HG03558 (cell line): ENCODE measurements around the gene BRINP3.
"Not testable (repeated sequence)": the region's sequence is repeated elsewhere in the genome, so short reads cannot be mapped to it uniquely, and the experiment has no call there.

Experiments used
- ATAC-seq: cut with Tn5 transposase; IDR thresholded peaks from one replicate; pipeline ENCODE4 v1.9.1; 2021; ENCODE audit warnings: moderate number of reproducible peaks; ENCODE audit not compliant: unreplicated experiment; ENCODE audit errors: extremely low read depth

BRINP3 gene

GRCh38 chr1:190477762-190478148 lies at the start of gene BRINP3:
TSS of gene BRINP3 (minus strand) at chr1:190477864.
- no peak for ATAC-seq

GRCh38 chr1:190511554-190511953 lies 33.9 kb upstream of the BRINP3 start:
- ATAC-seq: no peak

GRCh38 chr1:190507357-190507756 lies 29.7 kb upstream of the BRINP3 start:
- ATAC-seq: no peak

DNA sequence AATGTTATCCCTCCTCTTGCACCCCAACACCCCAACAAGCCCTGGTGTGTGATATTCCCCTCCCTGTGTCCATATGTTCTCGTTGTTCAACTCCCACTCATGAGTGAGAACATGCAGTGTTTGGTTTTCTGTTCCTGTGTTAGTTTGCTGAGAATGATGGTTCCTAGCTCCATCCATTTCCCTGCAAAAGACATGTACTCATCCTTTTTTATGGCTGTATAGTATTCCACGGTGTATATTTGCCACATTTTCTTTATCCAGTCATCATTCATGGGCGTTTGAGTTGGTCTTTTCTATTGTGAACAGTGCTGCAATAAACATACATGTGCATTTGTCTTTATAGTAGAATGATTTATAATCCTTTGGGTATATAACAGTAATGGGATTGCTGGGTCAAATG lies 26.9 kb upstream of the BRINP3 start:
- ATAC-seq: not testable (repeated sequence)

DNA sequence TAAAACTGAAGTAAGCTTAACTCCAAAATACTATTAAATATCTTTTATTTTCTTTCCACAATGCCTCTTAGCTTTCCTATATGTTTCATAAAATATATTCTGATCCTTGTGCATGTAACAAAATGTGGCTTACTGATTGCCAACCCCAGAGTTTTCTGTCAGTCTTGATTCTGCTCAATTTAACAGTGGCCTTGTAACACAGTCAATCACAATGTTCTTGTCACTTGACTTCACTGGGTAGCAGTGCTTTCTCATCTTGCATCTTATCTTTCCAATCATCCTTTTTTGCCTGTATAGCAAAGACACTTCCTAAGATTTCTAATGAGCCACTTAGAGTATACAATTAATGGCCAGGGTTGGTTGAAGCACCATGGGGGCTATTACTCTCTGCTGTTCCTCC lies 19.9 kb upstream of the BRINP3 start:
- ATAC-seq: no peak

DNA sequence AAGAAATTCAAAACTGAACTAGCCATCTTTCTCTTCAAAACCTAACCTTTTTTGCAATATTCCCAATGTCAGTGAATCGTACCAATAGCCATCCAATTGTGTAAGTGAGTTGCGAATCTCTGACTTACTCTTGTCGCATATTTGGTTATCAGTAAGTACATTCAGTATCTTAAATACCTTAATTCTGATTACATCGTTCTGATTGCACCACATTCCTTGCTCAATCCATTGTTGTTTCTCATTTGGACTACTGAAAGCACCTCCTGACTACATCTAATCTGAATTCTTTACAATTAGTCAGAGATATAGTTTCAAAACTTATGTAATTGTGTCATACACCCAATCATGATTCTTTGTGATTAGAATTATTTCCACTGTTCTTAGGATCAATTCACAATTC lies 16.8 kb upstream of the BRINP3 start:
- no peak for ATAC-seq

GRCh38 chr1:190491404-190491803 lies 13.7 kb upstream of the BRINP3 start:
- no peak for ATAC-seq

DNA sequence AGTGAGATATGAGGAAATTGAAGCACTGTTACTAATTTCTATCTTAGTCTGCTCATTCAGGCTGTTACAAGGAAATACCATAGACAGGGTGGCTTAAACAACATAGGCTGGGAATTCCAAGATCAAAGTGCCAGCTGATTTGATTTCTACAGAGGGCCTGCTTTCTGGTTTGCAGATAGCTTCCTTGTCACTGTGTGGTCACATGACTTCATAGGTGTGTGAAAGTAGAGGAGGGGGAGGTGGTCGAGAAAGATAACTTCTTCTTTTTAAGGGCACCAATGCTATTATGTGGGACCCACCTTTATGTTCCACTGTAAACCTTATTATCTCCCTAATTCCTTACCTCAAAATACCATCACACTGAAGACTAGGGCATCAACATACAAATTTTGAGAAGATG lies 6.4 kb upstream of the BRINP3 start:
- ATAC-seq: no peak

GRCh38 chr1:190480231-190480630 lies 2.6 kb upstream of the BRINP3 start:
- ATAC-seq: no peak

DNA sequence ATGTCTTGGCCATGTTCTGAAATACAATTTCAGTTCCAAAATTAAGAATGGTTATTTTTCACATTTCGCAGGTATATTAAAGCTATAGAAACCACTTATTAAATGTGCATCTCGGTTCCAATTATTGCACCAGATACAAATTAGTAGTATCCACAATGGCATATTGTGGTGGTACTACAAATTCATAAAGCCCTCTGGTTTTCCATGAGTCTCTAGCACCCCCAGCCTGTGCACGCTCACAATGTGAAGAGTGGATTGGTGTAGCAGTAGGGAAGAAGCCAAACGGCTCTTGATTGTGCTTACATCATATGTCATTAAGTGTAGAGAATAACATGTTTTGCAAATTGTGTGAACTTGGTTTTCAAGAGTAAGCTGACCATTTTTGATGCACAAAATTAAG lies 1.9 kb upstream of the BRINP3 start:
- ATAC-seq: no peak

- ATAC-seq: no peak
These were observed 1.4 kb upstream of the BRINP3 start for GRCh38 chr1:190479050-190479397.

- no peak for ATAC-seq
These were observed 735 bp upstream of the BRINP3 start for GRCh38 chr1:190478149-190479049.

DNA sequence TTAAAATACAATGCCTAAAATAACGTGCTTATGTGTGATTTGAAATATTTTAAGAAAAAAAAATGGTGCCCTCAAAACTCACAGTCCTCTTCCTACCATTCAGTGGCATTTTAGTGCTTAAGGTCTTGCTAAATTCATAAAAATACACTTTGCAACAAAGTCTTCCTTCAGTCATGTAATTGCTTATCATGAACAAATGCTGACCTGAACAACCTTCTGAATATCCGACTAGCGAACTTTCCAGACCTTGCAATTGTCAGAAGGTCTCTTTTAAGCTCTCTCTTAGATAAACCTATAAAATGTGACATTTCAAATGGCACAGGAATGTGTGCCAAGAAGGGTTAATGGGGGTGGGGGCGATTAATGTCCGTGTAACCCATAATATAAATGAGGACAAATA lies 858 bp downstream of the BRINP3 start:
- ATAC-seq: no peak

DNA sequence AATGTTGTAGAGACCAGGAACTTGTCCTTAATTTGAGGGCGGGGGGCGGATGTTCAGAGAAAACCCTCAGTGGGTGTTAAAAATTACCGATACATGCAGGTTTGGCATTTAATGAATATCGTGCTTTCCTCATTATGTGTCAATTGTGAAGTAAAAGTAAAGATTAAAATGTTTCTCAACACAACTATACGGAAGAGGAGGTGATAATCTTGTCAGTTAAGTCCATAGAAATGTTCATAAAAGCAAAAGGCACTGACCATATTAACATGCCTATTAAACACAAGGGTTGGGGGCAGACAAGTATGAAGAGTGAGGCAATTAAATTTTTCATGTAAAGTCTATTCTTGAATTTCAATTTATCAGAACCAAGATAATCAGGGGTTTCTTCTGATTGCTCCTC lies 1.3 kb downstream of the BRINP3 start:
- ATAC-seq: no peak

DNA sequence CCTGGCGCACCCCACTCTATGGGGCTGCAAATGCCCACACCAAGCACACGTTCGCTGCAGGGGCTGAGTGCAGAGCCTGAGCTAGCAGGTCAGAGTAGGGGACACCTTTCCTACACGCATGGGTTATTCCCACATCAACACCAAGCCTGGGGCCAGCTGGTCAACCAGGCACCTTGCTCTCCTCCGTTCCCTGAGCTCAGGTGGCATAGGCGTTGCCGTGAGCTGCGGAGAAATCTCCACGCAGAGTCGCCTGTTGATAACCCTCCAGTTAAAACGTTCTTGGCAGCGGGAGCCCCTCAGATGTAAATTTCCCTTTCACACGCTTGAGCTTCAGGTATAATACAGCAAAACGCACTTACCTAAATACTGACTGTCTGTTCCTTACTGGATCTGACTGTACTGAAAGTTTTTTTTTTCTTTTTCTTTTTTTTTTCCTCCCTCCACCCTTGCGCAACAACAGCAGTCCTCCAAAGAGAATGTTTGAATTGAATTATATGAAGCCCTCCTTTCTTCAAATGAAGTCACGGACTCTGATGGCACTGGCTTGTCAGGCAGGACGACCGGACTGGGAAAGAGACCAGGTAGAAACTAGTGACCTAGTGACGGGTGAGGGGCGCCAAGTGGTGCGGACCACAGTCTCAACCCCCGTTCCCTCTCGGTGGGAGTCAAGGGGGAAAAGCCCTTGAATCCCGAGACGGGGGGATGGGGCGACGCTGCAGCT lies 2.1 kb downstream of the BRINP3 start:
- ATAC-seq: no peak

DNA sequence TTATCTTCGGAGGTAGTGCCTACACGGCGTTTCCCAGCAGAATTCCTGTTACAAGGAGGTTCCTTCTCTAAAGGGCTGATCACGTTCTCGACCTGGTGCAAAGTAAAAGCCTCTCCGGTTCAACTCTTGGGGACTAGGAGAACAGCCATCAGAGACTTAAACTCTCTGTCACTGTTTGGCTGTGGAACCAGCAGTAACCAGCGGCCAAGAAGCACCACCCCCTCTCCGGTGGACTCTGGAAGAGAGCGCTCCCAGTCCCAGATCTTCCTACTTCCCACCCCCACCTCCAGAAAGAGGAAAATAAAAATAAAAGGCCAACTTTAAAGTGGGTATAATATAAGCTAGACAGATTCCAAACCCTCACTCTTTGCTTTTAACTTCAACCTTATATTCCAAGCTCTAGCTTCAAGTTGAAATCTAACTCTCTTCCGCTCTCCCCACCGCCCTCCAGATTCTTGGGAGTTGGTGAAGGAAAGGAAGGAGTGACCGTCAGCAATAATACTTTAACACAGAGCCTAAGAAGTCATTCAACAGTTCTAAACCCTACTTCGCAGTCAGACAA lies 2.9 kb downstream of the BRINP3 start:
- ATAC-seq: no peak

- ATAC-seq: no peak
These were observed 3.7 kb downstream of the BRINP3 start for GRCh38 chr1:190474010-190474409.

DNA sequence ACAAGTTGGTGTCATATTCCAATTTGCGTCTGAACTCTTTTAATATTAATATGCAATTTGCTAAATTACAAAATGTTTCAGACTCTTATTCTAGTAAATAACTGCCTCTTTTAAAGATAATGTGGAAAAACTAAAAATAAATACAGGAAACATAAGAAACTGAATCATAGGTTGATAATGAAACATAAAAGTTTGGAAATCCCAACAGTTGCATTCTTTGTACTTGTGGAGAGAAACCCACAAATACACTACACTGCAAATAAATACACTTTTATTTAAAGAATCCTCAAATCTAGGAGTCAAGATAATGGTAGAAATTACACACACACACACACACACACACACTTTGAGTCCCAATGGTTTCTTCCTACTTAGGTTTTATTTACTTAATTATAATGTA lies 5.2 kb downstream of the BRINP3 start:
- no peak for ATAC-seq

DNA sequence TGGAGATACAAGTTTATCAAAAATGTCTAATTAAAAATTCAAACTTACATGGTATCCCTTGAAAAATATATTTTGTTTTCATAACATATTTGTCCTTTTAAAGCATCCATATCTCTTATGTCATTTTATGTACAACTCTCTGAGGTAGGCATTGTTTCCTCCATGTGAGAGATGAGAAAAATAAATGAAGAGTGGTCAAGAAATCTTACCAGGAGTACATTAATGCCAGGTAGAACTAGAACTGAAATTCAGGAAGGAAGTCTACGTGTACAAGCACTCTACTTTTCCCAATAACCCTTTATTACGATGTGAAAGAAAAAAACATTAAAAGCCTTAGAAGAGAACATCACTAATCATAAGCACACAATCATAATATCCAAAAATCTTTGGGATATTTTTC lies 5.6 kb downstream of the BRINP3 start:
- no peak for ATAC-seq

DNA sequence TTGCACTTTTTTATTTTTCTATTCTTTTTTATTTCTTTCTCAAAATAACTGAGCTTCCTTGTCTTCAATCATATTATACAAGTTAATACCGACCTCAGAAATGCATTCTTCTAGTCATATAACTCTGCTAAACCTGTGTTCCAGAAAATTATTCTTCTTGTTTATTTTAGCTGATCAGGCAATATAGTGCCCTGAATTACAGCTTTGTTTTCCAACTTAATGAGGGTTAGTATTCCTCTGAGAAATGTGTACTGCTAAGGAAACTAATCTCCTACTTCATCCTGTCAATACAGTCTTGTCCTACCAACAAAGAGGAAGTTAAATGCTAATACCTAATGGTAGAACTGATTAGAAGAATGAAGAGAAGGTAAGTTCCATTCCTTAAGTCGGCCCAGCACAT lies 13.0 kb downstream of the BRINP3 start:
- ATAC-seq: no peak

- no peak for ATAC-seq
These were observed 21.5 kb downstream of the BRINP3 start for GRCh38 chr1:190456129-190456528.
